Measurements from ENCODE around the gene CCNL2.

The CCNL2 gene

DNA sequence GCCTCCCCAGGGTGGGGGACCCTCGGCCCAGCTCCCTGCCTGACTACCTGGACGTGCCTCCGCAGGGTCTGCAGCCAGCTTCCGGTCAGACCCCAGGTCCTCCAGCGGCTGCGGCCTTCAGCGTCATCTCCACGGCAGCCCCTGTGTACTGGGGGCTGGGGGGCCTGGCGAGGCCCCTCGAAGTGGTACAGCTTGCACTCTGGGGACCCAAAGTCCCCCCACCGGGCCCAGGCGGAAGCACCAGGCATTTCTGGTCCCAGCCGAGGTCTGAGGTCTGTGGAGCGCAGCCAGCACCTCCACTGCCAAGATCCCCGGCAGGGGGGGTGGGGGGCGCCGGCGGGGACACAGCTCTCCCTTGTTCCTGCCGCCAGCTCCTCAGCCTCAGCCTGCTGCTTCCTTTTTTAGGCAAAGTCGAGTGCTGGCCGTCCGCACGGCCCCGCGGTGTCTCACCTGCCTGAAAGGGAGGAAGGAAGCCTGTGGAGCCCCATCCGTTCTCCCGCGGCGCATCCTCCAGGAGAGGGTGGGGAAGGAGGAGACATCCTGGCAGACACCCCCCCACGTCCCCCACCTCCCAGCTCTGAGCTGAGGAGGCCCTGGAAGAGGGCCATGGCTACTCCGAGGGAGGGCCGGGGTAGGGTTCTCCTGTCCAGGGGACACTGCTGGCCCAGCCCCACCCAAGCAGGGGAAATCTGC is 35.1 kb upstream of the CCNL2 start:
- Histone ChIP-seq H3K4me2 (ENCODE audit: insufficient read depth, low read length, poor library complexity, severe bottlenecking) (peak overlapping the region; percentile 21), H2BK120ac (ENCODE audit: low read depth, low read length) (peak overlapping the region; percentile 91), H3K4me1 (ENCODE audit: control insufficient read depth in 2 of 2, insufficient read depth in 1 of 2, low read depth in 1 of 2, low read length in 2 of 2) (peaks cover 45 to 75% of the 10 kb centered on the region in 2 donors), H4K8ac (ENCODE audit: low read depth, low read length) (no peak overlapping the region), H2AK5ac (ENCODE audit: low read depth, low read length) (peak overlapping the region; percentile 100), H3K4me3 (ENCODE audit: low read length in 2 of 2) (peak overlapping the region in 1 of 2 donors; percentile 30), H4K91ac (ENCODE audit: low read depth, low read length, poor library complexity) (peak overlapping the region; percentile 77), H3K18ac (ENCODE audit: low read length) (peak overlapping the region; percentile 99), H3K4ac (ENCODE audit: low read length) (peak overlapping the region; percentile 85), H3K27me3 (ENCODE audit: control insufficient read depth in 3 of 3, insufficient read depth in 3 of 3, low read depth in 1 of 3, low read length in 3 of 3) (peaks cover 0 to 20% (median 5%) of the 10 kb centered on the region in 3 experiments), H3K27ac (replicated peaks; ENCODE audit: low read length) (peak overlapping the region; percentile 89), H2BK5ac (ENCODE audit: low read length) (peak overlapping the region; percentile 94), H3K23ac (ENCODE audit: low read depth, low read length, poor library complexity) (peak overlapping the region; percentile 92), H3K36me3 (replicated peaks in 1 of 2; ENCODE audit: control insufficient read depth in 2 of 2, insufficient read depth in 2 of 2, low read length in 2 of 2) (no peaks in the 10 kb centered on the region), H2AFZ (ENCODE audit: low read length) (peak overlapping the region; percentile 25), H3K79me1 (ENCODE audit: low read depth, low read length) (peaks cover 4% of the 10 kb centered on the region), H3K9ac (ENCODE audit: low read depth, low read length, poor library complexity) (peak overlapping the region; percentile 64), H2BK15ac (ENCODE audit: low read length) (peak overlapping the region; percentile 95), H3K9me3 (replicated peaks in 1 of 2; ENCODE audit: control insufficient read depth in 2 of 2, insufficient read depth in 1 of 2, low read depth in 1 of 2, low read length in 2 of 2) (no peaks in the 10 kb centered on the region), H3K14ac (ENCODE audit: low read length) (peak overlapping the region; percentile 84), H2BK12ac (ENCODE audit: low read length) (peak overlapping the region; percentile 99)
- no peak for DNase-seq (ENCODE audit: low spot score)
- WGBS, 2 donors (ENCODE audit: extremely low coverage in 2 of 2, insufficient read length in 2 of 2, insufficient replicate concordance in 1 of 2) = no CpG with 5 or more reads among the region's 32 CpGs

DNA sequence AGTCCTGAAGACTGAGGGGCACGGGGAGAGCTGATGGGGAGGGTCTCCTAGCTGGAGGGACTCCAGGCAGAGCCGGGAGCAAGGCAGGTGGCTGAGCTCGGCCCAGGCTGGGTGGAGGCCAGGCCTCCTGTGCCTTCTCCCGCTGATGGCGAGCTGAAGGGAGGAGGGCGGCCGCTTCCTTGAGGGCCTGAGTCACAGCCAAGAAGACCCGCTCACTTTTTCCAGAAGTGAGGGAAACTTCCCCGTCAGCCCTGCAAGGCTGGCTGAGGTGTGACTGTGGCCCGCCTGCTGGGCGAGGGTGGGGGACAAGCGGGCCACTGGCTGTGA is 34.6 kb upstream of the CCNL2 start:
- Histone ChIP-seq H3K79me1 (ENCODE audit: low read depth, low read length) (peaks cover 4% of the 10 kb centered on the region), H2AFZ (ENCODE audit: low read length) (peak overlapping the region; percentile 25), H2BK5ac (ENCODE audit: low read length) (peak overlapping the region; percentile 94), H3K4me1 (ENCODE audit: control insufficient read depth in 2 of 2, insufficient read depth in 1 of 2, low read depth in 1 of 2, low read length in 2 of 2) (peaks cover 45 to 73% of the 10 kb centered on the region in 2 donors), H2AK5ac (ENCODE audit: low read depth, low read length) (peak overlapping the region; percentile 100), H3K18ac (ENCODE audit: low read length) (peak overlapping the region; percentile 99), H2BK12ac (ENCODE audit: low read length) (peak overlapping the region; percentile 99), H2BK15ac (ENCODE audit: low read length) (peak overlapping the region; percentile 95), H3K36me3 (replicated peaks in 1 of 2; ENCODE audit: control insufficient read depth in 2 of 2, insufficient read depth in 2 of 2, low read length in 2 of 2) (no peaks in the 10 kb centered on the region), H3K27me3 (ENCODE audit: control insufficient read depth in 3 of 3, insufficient read depth in 3 of 3, low read depth in 1 of 3, low read length in 3 of 3) (peaks cover 0 to 20% (median 5%) of the 10 kb centered on the region in 3 experiments), H3K4me2 (ENCODE audit: insufficient read depth, low read length, poor library complexity, severe bottlenecking) (peak overlapping the region; percentile 56), H3K4ac (ENCODE audit: low read length) (peak overlapping the region; percentile 87), H3K9me3 (replicated peaks in 1 of 2; ENCODE audit: control insufficient read depth in 2 of 2, insufficient read depth in 1 of 2, low read depth in 1 of 2, low read length in 2 of 2) (no peaks in the 10 kb centered on the region), H3K4me3 (ENCODE audit: low read length in 2 of 2) (peak overlapping the region in 1 of 2 donors; percentile 30), H3K9ac (ENCODE audit: low read depth, low read length, poor library complexity) (peak overlapping the region; percentile 90), H4K91ac (ENCODE audit: low read depth, low read length, poor library complexity) (peak overlapping the region; percentile 77), H2BK120ac (ENCODE audit: low read depth, low read length) (peak overlapping the region; percentile 91), H3K23ac (ENCODE audit: low read depth, low read length, poor library complexity) (peak overlapping the region; percentile 92), H3K14ac (ENCODE audit: low read length) (peak overlapping the region; percentile 84), H4K8ac (ENCODE audit: low read depth, low read length) (no peak overlapping the region), H3K27ac (replicated peaks; ENCODE audit: low read length) (peak overlapping the region; percentile 89)
- no peak for DNase-seq (ENCODE audit: low spot score)
- WGBS, 2 donors (ENCODE audit: extremely low coverage in 2 of 2, insufficient read length in 2 of 2, insufficient replicate concordance in 1 of 2) = no CpG with 5 or more reads among the region's 12 CpGs

DNA sequence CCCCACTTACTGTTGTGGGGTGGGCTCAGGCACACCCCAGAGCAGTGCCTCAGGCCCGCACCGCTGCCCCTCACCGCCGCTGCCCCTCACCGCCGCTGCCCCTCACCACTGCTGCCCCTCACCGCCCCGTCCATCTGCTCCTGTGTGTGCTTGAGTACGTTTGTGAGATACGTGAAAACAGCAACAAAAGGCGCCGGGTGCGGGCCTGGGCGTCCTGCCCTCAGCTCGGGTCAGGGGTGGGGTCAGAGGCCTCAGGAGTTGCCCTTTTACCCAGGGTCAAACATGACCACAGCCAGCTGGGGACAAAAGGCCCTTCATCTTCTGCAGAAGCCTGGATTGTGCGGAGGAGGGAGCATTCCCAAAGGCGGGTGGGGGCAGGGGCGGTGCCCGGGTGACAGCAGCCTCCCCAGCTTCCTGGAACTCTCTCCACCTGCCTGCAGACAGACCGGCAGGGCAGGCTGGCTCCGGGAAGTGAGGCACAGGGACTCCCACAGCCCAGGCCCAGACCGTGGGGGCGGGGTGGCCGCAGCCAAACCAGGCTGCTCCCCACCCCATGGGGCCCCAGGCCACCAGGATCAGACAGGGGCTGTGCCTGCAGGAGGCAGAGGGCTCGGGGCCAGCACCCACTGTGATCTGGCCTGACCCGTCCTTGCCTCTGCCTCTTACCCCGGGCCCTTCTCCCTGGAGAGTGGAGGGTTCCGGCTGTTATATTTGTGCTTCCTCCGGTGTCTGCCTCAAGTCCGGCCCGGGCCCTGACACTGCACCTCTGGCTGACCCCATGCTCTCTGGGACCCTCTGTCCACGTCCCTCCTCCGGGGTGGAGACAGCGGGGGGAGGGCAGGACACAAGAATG is 34.0 kb upstream of the CCNL2 start:
- Histone ChIP-seq H3K4me1 (ENCODE audit: control insufficient read depth in 2 of 2, insufficient read depth in 1 of 2, low read depth in 1 of 2, low read length in 2 of 2) (peaks cover 45 to 67% of the 10 kb centered on the region in 2 donors), H2BK120ac (ENCODE audit: low read depth, low read length) (peak overlapping the region; percentile 91), H3K14ac (ENCODE audit: low read length) (peak overlapping the region; percentile 84), H3K23ac (ENCODE audit: low read depth, low read length, poor library complexity) (peak overlapping the region; percentile 92), H3K4me3 (ENCODE audit: low read length in 2 of 2) (peak overlapping the region in 1 of 2 donors; percentile 30), H2BK5ac (ENCODE audit: low read length) (peak overlapping the region; percentile 94), H2AFZ (ENCODE audit: low read length) (peak overlapping the region; percentile 25), H3K9ac (ENCODE audit: low read depth, low read length, poor library complexity) (peak overlapping the region; percentile 90), H3K4me2 (ENCODE audit: insufficient read depth, low read length, poor library complexity, severe bottlenecking) (peak overlapping the region; percentile 56), H3K79me1 (ENCODE audit: low read depth, low read length) (peaks cover 3% of the 10 kb centered on the region), H4K8ac (ENCODE audit: low read depth, low read length) (peak overlapping the region; percentile 99), H2AK5ac (ENCODE audit: low read depth, low read length) (peak overlapping the region; percentile 100), H3K36me3 (replicated peaks in 1 of 2; ENCODE audit: control insufficient read depth in 2 of 2, insufficient read depth in 2 of 2, low read length in 2 of 2) (no peaks in the 10 kb centered on the region), H3K27ac (replicated peaks; ENCODE audit: low read length) (peak overlapping the region; percentile 89), H2BK12ac (ENCODE audit: low read length) (peak overlapping the region; percentile 99), H3K4ac (ENCODE audit: low read length) (peak overlapping the region; percentile 87), H2BK15ac (ENCODE audit: low read length) (peak overlapping the region; percentile 99), H3K27me3 (ENCODE audit: control insufficient read depth in 3 of 3, insufficient read depth in 3 of 3, low read depth in 1 of 3, low read length in 3 of 3) (peaks cover 0 to 20% (median 5%) of the 10 kb centered on the region in 3 experiments), H3K9me3 (replicated peaks in 1 of 2; ENCODE audit: control insufficient read depth in 2 of 2, insufficient read depth in 1 of 2, low read depth in 1 of 2, low read length in 2 of 2) (peaks cover 0 to 2% of the 10 kb centered on the region in 2 donors), H3K18ac (ENCODE audit: low read length) (peak overlapping the region; percentile 99), H4K91ac (ENCODE audit: low read depth, low read length, poor library complexity) (peak overlapping the region; percentile 77)
- no CpG with 5 or more reads among the region's 34 CpGs for WGBS, 2 donors (ENCODE audit: extremely low coverage in 2 of 2, insufficient read length in 2 of 2, insufficient replicate concordance in 1 of 2)
- DNase-seq (ENCODE audit: low spot score) = peak; percentile 81
